ENCODE data around the gene HACD3. TPM values are rescaled to one million over a fixed set of nuclear protein-coding genes. Genes with fewer than 3 reads are reported as not detected.

HACD3 gene
- polyA plus RNA-seq, 1 of the 3 experiments (the other 2 are of a cell fraction), result 45.7 TPM

DNA sequence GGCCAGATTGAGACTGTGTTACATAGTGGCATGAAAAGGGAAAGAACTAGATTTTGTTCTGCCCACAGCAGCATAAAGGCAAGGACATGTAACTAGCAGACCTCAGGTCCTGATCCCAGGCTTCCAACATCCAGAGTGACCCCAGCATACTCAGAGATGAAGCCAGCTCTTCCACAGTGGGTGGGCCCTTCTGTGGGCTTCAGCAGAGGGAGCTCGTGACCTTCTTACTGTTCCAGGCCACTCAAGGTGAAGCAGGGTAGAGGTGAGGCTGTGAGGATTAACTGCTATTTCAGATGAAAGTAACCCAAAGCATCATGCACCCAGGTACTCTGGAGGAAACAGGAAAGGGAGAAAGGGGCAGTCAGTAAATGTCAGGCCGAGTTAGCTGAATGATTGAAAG is 90.6 kb downstream of the HACD3 start:
- no peak overlapping the region for H3K27ac ChIP-seq (ENCODE audit: low read depth in 2 of 2, low read length in 1 of 2)
- H2AFZ ChIP-seq (ENCODE audit: low read depth), result no peak overlapping the region
- H3K36me3 ChIP-seq (replicated peaks in 1 of 2; ENCODE audit: control insufficient read depth in 1 of 2, insufficient read depth in 2 of 2, low read length in 1 of 2), result peaks cover 0 to 12% of the 10 kb centered on the region in 2 experiments
- no peak overlapping the region for H3K9ac ChIP-seq
- H3K4me2 ChIP-seq, result no peak overlapping the region
- H3F3A ChIP-seq (replicated peaks; ENCODE audit: insufficient read depth), result no peaks in the 10 kb centered on the region
- H3K9me3 ChIP-seq, result no peaks in the 10 kb centered on the region
- CTCF ChIA-PET, result interaction anchor here (1.8 to 3.5 kb wide), 2 partner anchors 10 to 18 kb away, joined by 7 to 19 read pairs; partner anchors contain the start of gene INTS14
- H3K9me2 ChIP-seq, result no peaks in the 10 kb centered on the region
- no peaks in the 10 kb centered on the region for H3K27me3 ChIP-seq (ENCODE audit: insufficient read depth)
- POLR2A ChIA-PET, result interaction anchor here (1.0 kb wide), 1 partner anchor 10 kb away, joined by 3 read pairs; the partner anchor contains the start of gene INTS14
- 67% methylated on average over 2 of the region's 2 CpGs for WGBS (ENCODE audit: low lambda C conversion rate)
- no peak overlapping the region for H3K4me3 ChIP-seq (ENCODE audit: low read depth in 2 of 2, low read length in 1 of 2)
- peaks cover 0 to 4% of the 10 kb centered on the region in 2 experiments; a peak in 2 of 4 replicates for H3K4me1 ChIP-seq (ENCODE audit: control insufficient read depth in 1 of 2, insufficient read depth in 2 of 2, low read depth in 1 of 2, low read length in 1 of 2)
- no peaks in the 10 kb centered on the region for H4K20me1 ChIP-seq (ENCODE audit: insufficient read depth)
- DNase-seq, result no peak
- no peaks in the 10 kb centered on the region for H3K79me2 ChIP-seq (ENCODE audit: insufficient read depth)
- TF ChIP-seq NFIC (IDR thresholded peaks at IDR 0.05; ENCODE audit: borderline replicate concordance) (no peak), RCOR1 (IDR thresholded peaks at IDR 0.05; ENCODE audit: low read length) (no peak), TEAD4 (IDR thresholded peaks at IDR 0.05; ENCODE audit: borderline replicate concordance, insufficient read depth) (no peak), PBX3 (IDR thresholded peaks at IDR 0.05) (no peak), GABPA (IDR thresholded peaks at IDR 0.05; ENCODE audit: low read depth) (no peak), GATA2 (CRISPR knock-in tag; IDR thresholded peaks at IDR 0.05) (no peak), RAD21 (IDR thresholded peaks at IDR 0.05; ENCODE audit: low read length) (no peak), USF2 (IDR thresholded peaks at IDR 0.05; ENCODE audit: borderline replicate concordance, low read depth, low read length) (no peak), TCF12 (IDR thresholded peaks at IDR 0.05) (no peak), ZBTB33 (IDR thresholded peaks at IDR 0.05; ENCODE audit: borderline replicate concordance, low read depth) (no peak), EZH2phosphoT487 (IDR thresholded peaks at IDR 0.05; ENCODE audit: borderline replicate concordance, low read depth) (no peak), FOXM1 (IDR thresholded peaks at IDR 0.05; ENCODE audit: low read depth) (no peak), RXRA (IDR thresholded peaks at IDR 0.05; ENCODE audit: borderline replicate concordance, low read depth) (no peak), POLR2AphosphoS5 (IDR thresholded peaks at IDR 0.05; ENCODE audit: low read depth, low read length) (no peak)
- TF ChIP-seq, protein P1, sequence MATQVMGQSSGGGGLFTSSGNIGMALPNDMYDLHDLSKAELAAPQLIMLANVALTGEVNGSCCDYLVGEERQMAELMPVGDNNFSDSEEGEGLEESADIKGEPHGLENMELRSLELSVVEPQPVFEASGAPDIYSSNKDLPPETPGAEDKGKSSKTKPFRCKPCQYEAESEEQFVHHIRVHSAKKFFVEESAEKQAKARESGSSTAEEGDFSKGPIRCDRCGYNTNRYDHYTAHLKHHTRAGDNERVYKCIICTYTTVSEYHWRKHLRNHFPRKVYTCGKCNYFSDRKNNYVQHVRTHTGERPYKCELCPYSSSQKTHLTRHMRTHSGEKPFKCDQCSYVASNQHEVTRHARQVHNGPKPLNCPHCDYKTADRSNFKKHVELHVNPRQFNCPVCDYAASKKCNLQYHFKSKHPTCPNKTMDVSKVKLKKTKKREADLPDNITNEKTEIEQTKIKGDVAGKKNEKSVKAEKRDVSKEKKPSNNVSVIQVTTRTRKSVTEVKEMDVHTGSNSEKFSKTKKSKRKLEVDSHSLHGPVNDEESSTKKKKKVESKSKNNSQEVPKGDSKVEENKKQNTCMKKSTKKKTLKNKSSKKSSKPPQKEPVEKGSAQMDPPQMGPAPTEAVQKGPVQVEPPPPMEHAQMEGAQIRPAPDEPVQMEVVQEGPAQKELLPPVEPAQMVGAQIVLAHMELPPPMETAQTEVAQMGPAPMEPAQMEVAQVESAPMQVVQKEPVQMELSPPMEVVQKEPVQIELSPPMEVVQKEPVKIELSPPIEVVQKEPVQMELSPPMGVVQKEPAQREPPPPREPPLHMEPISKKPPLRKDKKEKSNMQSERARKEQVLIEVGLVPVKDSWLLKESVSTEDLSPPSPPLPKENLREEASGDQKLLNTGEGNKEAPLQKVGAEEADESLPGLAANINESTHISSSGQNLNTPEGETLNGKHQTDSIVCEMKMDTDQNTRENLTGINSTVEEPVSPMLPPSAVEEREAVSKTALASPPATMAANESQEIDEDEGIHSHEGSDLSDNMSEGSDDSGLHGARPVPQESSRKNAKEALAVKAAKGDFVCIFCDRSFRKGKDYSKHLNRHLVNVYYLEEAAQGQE (IDR thresholded peaks at IDR 0.05; ENCODE audit: low read depth, low read length), result no peak
- TF ChIP-seq, protein P2, sequence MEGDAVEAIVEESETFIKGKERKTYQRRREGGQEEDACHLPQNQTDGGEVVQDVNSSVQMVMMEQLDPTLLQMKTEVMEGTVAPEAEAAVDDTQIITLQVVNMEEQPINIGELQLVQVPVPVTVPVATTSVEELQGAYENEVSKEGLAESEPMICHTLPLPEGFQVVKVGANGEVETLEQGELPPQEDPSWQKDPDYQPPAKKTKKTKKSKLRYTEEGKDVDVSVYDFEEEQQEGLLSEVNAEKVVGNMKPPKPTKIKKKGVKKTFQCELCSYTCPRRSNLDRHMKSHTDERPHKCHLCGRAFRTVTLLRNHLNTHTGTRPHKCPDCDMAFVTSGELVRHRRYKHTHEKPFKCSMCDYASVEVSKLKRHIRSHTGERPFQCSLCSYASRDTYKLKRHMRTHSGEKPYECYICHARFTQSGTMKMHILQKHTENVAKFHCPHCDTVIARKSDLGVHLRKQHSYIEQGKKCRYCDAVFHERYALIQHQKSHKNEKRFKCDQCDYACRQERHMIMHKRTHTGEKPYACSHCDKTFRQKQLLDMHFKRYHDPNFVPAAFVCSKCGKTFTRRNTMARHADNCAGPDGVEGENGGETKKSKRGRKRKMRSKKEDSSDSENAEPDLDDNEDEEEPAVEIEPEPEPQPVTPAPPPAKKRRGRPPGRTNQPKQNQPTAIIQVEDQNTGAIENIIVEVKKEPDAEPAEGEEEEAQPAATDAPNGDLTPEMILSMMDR (IDR thresholded peaks at IDR 0.05), result no peak
- TF ChIP-seq, protein P3, sequence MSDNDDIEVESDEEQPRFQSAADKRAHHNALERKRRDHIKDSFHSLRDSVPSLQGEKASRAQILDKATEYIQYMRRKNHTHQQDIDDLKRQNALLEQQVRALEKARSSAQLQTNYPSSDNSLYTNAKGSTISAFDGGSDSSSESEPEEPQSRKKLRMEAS (IDR thresholded peaks at IDR 0.05; ENCODE audit: low read depth), result no peak

Measured in SK-N-SH (cell line).